GM18511 (cell line): ENCODE measurements around the gene PSTPIP1.
A peak's percentile ranks its signal among the peaks of the same experiment; 100 is the strongest.

Experiments used
- ATAC-seq: cut with Tn5 transposase; IDR thresholded peaks from one replicate; pipeline ENCODE4 v1.9.1; 2021; ENCODE audit warnings: mild to moderate bottlenecking, moderate library complexity; ENCODE audit not compliant: unreplicated experiment

The PSTPIP1 gene

GRCh38 chr15:76978522-76979330 lies 16.2 kb upstream of the PSTPIP1 start:
- ATAC-seq, result no peak

GRCh38 chr15:76979331-76979925 lies 15.5 kb upstream of the PSTPIP1 start:
- ATAC-seq, result no peak

GRCh38 chr15:76979996-76980520 lies 14.9 kb upstream of the PSTPIP1 start:
- no peak for ATAC-seq

GRCh38 chr15:76982356-76982755 lies 12.6 kb upstream of the PSTPIP1 start:
- no peak for ATAC-seq

GRCh38 chr15:76982756-76983155 lies 12.2 kb upstream of the PSTPIP1 start:
- no peak for ATAC-seq

GRCh38 chr15:76983590-76984375 lies 11.1 kb upstream of the PSTPIP1 start:
- no peak for ATAC-seq

GRCh38 chr15:76986743-76987142 lies 8.2 kb upstream of the PSTPIP1 start:
- no peak for ATAC-seq

GRCh38 chr15:76987276-76987675 lies 7.7 kb upstream of the PSTPIP1 start:
- no peak for ATAC-seq

GRCh38 chr15:76987896-76988860 lies 6.7 kb upstream of the PSTPIP1 start:
- peak; percentile 87 for ATAC-seq

- ATAC-seq, result no peak
Observed at GRCh38 chr15:76988867-76989780, 5.8 kb upstream of the PSTPIP1 start.

GRCh38 chr15:76991048-76991447 lies 3.9 kb upstream of the PSTPIP1 start:
- ATAC-seq, result no peak

- no peak for ATAC-seq
Observed at GRCh38 chr15:76991741-76992645, 2.9 kb upstream of the PSTPIP1 start.

GRCh38 chr15:76993114-76993725 lies 1.7 kb upstream of the PSTPIP1 start:
- ATAC-seq, result no peak

- ATAC-seq, result no peak
Observed at GRCh38 chr15:76994001-76994400, 925 bp upstream of the PSTPIP1 start.

- no peak for ATAC-seq
Observed at GRCh38 chr15:76994496-76994895, 430 bp upstream of the PSTPIP1 start.

GRCh38 chr15:76996076-76996525 lies 1.2 kb downstream of the PSTPIP1 start:
- no peak for ATAC-seq

GRCh38 chr15:76996526-76997401 lies 1.8 kb downstream of the PSTPIP1 start:
- no peak for ATAC-seq
